Activated CD4-positive, alpha-beta T cell treated with anti-CD3 and anti-CD28 coated beads for 36 hours (primary cell): Measurements from ENCODE around the gene IGSF11. TPM values are rescaled to one million over a fixed set of nuclear protein-coding genes. Genes with fewer than 3 reads are reported as not detected.

Source experiments
- ATAC-seq: fragments of 200-7000 bp; cut with Tn5 transposase; one replicate; pipeline ENCODE4 v1.10.0; 2021; ENCODE audit warnings: mild to moderate bottlenecking, moderate library complexity
- CTCF ChIA-PET: fragments of 350-600 bp; sonication (Branson Sonifier 250); formaldehyde crosslinking; loops from one replicate; lab custom pipeline; 2021; ENCODE audit warnings: antibody characterized with exemption; lab: Charles Lee
- POLR2A ChIA-PET: fragments of 350-600 bp; sonication (Branson Sonifier 250); formaldehyde crosslinking; loops from one replicate; lab custom pipeline; 2021; ENCODE audit warnings: antibody characterized with exemption, inconsistent platforms; lab: Charles Lee
- DNase-seq: peaks from one replicate; pipeline ENCODE4 v3.0.0-alpha.2; 2020
- H3K27ac Mint-ChIP-seq: one replicate; pipeline ENCODE4 v1.8.0; 2021; ENCODE audit warnings: mixed read lengths
- H3K27me3 Mint-ChIP-seq: one replicate; pipeline ENCODE4 v1.8.0; 2021; ENCODE audit warnings: mixed read lengths
- H3K36me3 Mint-ChIP-seq: one replicate; pipeline ENCODE4 v1.8.0; 2021; ENCODE audit warnings: low read depth, mixed read lengths
- H3K4me1 Mint-ChIP-seq: one replicate; pipeline ENCODE4 v1.8.0; 2021; ENCODE audit warnings: mixed read lengths
- H3K4me3 Mint-ChIP-seq: one replicate; pipeline ENCODE4 v1.8.0; 2021; ENCODE audit warnings: mild to moderate bottlenecking, moderate library complexity, mixed read lengths
- H3K9me3 Mint-ChIP-seq: one replicate; pipeline ENCODE4 v1.8.0; 2021; ENCODE audit warnings: low read depth, mixed read lengths
- intact Hi-C, 2 experiments: fragments of 100-400 bp; cut with DNase I in 1 of 2; cut with micrococcal nuclease in 1 of 2; formaldehyde crosslinking; loops; one replicate each; pipeline versions ENCODE4 v1.14.2 to v1.15.1; 2022 to 2024; cut with DNase I, micrococcal nuclease
- total RNA-seq, 2 experiments: library from RNA; stranded (reverse); gene quantifications; one replicate each; pipeline ENCODE4 v1.2.3, GENCODE V29; 2021

The IGSF11 gene
- total RNA-seq, 2 experiments from 2014 or later: 0.09 to 0.23 TPM

DNA sequence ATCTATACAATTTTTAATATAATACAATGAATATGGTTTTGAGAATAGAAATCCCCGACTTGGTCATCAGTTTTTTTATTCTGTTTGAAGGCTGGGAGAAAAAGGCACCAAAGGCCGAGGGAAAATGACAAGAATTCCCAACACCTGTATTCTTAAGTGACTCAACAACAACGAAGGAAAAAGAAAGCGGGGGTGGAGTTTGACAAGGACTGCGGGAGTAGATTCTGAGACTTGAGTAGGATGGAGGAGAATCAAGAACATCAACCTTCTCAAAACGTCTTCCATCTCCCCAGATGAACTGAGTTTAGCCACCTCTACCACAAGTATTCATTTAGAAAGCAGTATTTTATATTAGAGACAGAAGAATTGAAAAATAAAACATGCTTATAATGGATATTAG is 107.2 kb downstream of the IGSF11 start:
- no peak overlapping the region for H3K4me3 Mint-ChIP-seq
- no peak overlapping the region for H3K27ac Mint-ChIP-seq
- H3K27me3 Mint-ChIP-seq: no peaks in the 10 kb centered on the region
- H3K4me1 Mint-ChIP-seq: no peaks in the 10 kb centered on the region
- ATAC-seq: no peak
- POLR2A ChIA-PET: no interaction called here
- no peaks in the 10 kb centered on the region for H3K9me3 Mint-ChIP-seq
- CTCF ChIA-PET: no interaction called here
- no peaks in the 10 kb centered on the region for H3K36me3 Mint-ChIP-seq
- no peak for DNase-seq
- intact Hi-C loops: no loop called here

DNA sequence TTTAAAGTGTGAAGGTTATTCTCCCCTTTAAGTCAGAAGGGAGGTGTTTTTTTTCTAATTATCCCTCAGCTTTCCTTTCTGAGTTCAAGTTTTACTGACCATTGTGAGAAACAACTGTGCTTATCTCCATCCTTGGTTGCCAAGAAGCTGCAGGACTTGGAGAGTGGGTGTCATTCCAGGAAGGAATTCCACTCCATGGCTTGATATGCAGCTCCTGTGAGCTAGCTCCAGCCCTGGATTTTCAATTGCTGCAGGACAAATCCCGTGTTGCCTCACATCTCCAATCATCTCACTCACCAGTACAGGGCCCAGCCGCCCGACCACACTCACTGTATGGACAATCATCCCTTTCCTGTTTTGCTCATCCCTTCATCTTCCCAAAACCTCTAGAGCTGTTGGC is 122.5 kb downstream of the IGSF11 start:
- Mint-ChIP-seq H3K4me1 (no peaks in the 10 kb centered on the region), H3K27me3 (no peaks in the 10 kb centered on the region), H3K9me3 (no peaks in the 10 kb centered on the region), H3K27ac (no peak overlapping the region), H3K36me3 (no peaks in the 10 kb centered on the region), H3K4me3 (no peak overlapping the region)
- ChIA-PET CTCF (interaction anchor here (0.6 to 1.2 kb wide), 3 partner anchors 28 to 265 kb away, joined by 3 to 4 read pairs (median 3); no protein-coding TSS in a partner anchor), POLR2A (interaction anchor here (0.6 kb wide), 1 partner anchor 11 kb away, joined by 3 read pairs; no protein-coding TSS in a partner anchor)
- no peak for ATAC-seq
- no peak for DNase-seq
- intact Hi-C loops: no loop called here

- POLR2A ChIA-PET: no interaction called here
- CTCF ChIA-PET: interaction anchor here (0.6 to 3.1 kb wide), 3 partner anchors 23 to 28 kb away, joined by 3 to 8 read pairs (median 3); no protein-coding TSS in a partner anchor
- no peaks in the 10 kb centered on the region for H3K9me3 Mint-ChIP-seq
Observed at GRCh38 chr3:118910332-118910731, 124.3 kb downstream of the IGSF11 start.

DNA sequence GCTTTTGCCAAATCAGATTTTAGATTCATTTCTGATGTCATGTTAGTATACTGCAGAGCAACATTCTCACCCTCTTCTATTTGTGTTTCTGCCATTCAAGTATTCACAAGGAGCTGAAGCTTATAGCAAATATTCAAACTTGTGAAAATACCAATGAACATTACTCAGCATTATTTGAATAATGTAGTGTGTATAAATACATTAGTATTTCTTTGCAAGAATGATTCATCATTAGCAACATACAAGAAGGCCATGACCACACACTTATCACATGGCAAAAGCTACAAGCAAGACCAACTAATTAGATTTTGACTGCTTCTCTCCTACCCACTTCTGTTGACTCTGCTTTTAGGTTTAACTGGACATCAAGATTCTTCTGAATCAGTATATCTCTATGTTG is 124.9 kb downstream of the IGSF11 start:
- Mint-ChIP-seq H3K36me3 (no peaks in the 10 kb centered on the region), H3K4me3 (no peak overlapping the region), H3K4me1 (no peaks in the 10 kb centered on the region), H3K9me3 (no peaks in the 10 kb centered on the region), H3K27me3 (no peaks in the 10 kb centered on the region), H3K27ac (no peak overlapping the region)
- DNase-seq: no peak
- intact Hi-C loops: no loop called here
- ATAC-seq: no peak
- POLR2A ChIA-PET: no interaction called here
- CTCF ChIA-PET: interaction anchor here (1.0 to 3.1 kb wide), 4 partner anchors 23 to 188 kb away, joined by 3 to 8 read pairs (median 3); no protein-coding TSS in a partner anchor

More at GRCh38 chr3:118910332-118910731, 124.3 kb downstream of the IGSF11 start:
- no peak overlapping the region for H3K4me3 Mint-ChIP-seq
- H3K27ac Mint-ChIP-seq: no peak overlapping the region
- no peaks in the 10 kb centered on the region for H3K4me1 Mint-ChIP-seq
- no peaks in the 10 kb centered on the region for H3K36me3 Mint-ChIP-seq
- no peaks in the 10 kb centered on the region for H3K27me3 Mint-ChIP-seq
- ATAC-seq (no peak), DNase-seq (no peak)
- intact Hi-C loops: no loop called here

DNA sequence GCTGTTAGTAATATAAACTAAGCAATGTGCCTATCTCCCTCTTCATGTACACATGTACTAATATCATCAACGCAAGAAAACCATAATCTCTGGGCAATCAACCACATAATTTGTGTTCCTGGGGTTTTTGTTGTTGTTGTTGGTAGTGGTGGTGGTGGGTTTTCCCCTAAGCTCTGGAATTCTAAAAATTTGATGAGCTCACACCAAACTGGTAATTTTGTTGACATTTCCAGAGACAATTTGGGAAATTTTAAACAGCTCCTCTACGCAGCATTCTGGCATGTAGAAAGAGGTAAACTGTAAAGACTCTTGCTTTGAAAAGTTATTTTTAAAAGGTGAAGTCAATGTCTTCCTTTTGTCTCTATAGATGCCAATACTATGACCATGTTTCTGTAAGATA is 126.7 kb downstream of the IGSF11 start:
- no peaks in the 10 kb centered on the region for H3K4me1 Mint-ChIP-seq
- no peaks in the 10 kb centered on the region for H3K9me3 Mint-ChIP-seq
- DNase-seq (no peak), ATAC-seq (no peak)
- no peaks in the 10 kb centered on the region for H3K27me3 Mint-ChIP-seq
- H3K36me3 Mint-ChIP-seq: no peaks in the 10 kb centered on the region
- H3K27ac Mint-ChIP-seq: no peak overlapping the region
- intact Hi-C loops: no loop called here
- no peak overlapping the region for H3K4me3 Mint-ChIP-seq
- ChIA-PET POLR2A (no interaction called here), CTCF (interaction anchor here (0.7 to 3.1 kb wide), 5 partner anchors 23 to 333 kb away, joined by 3 to 8 read pairs (median 3); no protein-coding TSS in a partner anchor)

- intact Hi-C loops: no loop called here
- ChIA-PET CTCF (interaction anchor here (0.7 kb wide), 1 partner anchor 38 kb away, joined by 3 read pairs; no protein-coding TSS in a partner anchor), POLR2A (no interaction called here)
- peaks cover 5% of the 10 kb centered on the region for H3K4me1 Mint-ChIP-seq
- no peaks in the 10 kb centered on the region for H3K36me3 Mint-ChIP-seq
- ATAC-seq (no peak), DNase-seq (no peak)
- H3K4me3 Mint-ChIP-seq: no peak overlapping the region
- H3K27me3 Mint-ChIP-seq: peaks cover 4% of the 10 kb centered on the region
- no peak overlapping the region for H3K27ac Mint-ChIP-seq
- H3K9me3 Mint-ChIP-seq: no peaks in the 10 kb centered on the region
Observed at GRCh38 chr3:118900737-118901525, 133.7 kb downstream of the IGSF11 start.

- ChIA-PET POLR2A (no interaction called here), CTCF (interaction anchor here (1.1 to 1.3 kb wide), 2 partner anchors 34 to 145 kb away, joined by 3 read pairs; partner anchors contain the start of gene IGSF11)
- Mint-ChIP-seq H3K4me3 (no peak overlapping the region), H3K27ac (no peak overlapping the region), H3K4me1 (peaks cover 2% of the 10 kb centered on the region), H3K36me3 (no peaks in the 10 kb centered on the region), H3K9me3 (no peaks in the 10 kb centered on the region), H3K27me3 (peaks cover 6% of the 10 kb centered on the region)
- DNase-seq: no peak
- intact Hi-C loops: no loop called here
- no peak for ATAC-seq
Observed at GRCh38 chr3:118890206-118890605, 144.4 kb downstream of the IGSF11 start.

DNA sequence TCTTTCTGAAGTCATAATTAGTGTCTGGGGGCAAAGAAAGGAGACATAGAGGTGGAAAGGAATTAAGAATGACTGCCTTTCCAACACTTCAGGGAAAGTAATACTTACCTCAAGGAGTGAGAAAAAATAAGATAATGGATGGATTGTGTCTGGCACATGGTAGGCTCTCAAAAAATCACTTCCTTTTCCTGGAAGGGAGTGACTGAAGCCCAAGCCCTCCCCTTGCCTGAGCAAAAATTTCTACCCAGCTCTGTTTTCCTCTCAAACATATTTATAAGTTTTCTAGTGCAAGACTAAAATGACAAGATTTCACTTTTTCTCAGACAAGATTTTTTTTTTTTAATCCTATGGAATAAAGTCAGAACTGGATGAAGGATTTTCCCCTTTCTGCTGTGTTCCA is 145.0 kb downstream of the IGSF11 start:
- intact Hi-C loops: loop anchor here in 1 of 2 experiments (10.0 kb wide), 1 partner anchor 795 kb away; no protein-coding TSS in a partner anchor
- Mint-ChIP-seq H3K9me3 (no peaks in the 10 kb centered on the region), H3K4me3 (no peak overlapping the region), H3K27ac (no peak overlapping the region), H3K27me3 (peaks cover 6% of the 10 kb centered on the region), H3K4me1 (peaks cover 4% of the 10 kb centered on the region), H3K36me3 (no peaks in the 10 kb centered on the region)
- DNase-seq (no peak), ATAC-seq (no peak)
- CTCF ChIA-PET: interaction anchor here (1.3 kb wide), 1 partner anchor 145 kb away, joined by 3 read pairs; the partner anchor contains the start of gene IGSF11
- POLR2A ChIA-PET: no interaction called here

DNA sequence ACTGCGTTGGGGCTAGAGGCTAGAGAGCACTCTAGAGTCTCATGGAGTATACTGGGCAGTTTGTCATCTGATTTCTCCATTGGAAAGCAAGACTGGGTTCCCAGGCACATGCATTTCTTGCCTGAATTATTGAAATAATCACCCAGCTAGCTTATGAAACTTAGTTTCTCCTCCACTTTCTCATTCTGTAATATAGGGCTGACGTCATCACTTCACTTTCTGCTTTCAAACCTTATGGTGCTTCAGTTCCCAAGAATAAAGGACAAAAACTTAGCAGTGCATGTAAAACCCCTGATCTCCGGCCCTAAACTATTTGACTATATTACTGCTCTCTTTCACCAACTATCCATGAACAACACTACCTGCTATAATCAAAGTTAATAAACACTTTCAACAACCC is 147.9 kb downstream of the IGSF11 start:
- DNase-seq (no peak), ATAC-seq (no peak)
- Mint-ChIP-seq H3K4me1 (peaks cover 3% of the 10 kb centered on the region), H3K36me3 (no peaks in the 10 kb centered on the region), H3K9me3 (no peaks in the 10 kb centered on the region), H3K4me3 (no peak overlapping the region), H3K27ac (no peak overlapping the region), H3K27me3 (peaks cover 11% of the 10 kb centered on the region)
- ChIA-PET CTCF (interaction anchor here (1.7 to 12.4 kb wide), 3 partner anchors 85 to 208 kb away, joined by 3 to 331 read pairs (median 240); partner anchors contain the start of gene IGSF11), POLR2A (no interaction called here)
- intact Hi-C loops: loop anchor here in 1 of 2 experiments (10.0 kb wide), 1 partner anchor 798 kb away; no protein-coding TSS in a partner anchor

- no peaks in the 10 kb centered on the region for H3K9me3 Mint-ChIP-seq
- ChIA-PET CTCF (interaction anchor here (0.6 to 12.4 kb wide), 48 partner anchors 8 to 921 kb away, joined by 3 to 331 read pairs (median 4); partner anchors contain the start of genes B4GALT4 and IGSF11), POLR2A (interaction anchor here (0.9 kb wide), 1 partner anchor 150 kb away, joined by 6 read pairs; the partner anchor contains the start of gene IGSF11)
- no peaks in the 10 kb centered on the region for H3K36me3 Mint-ChIP-seq
- H3K4me3 Mint-ChIP-seq: no peak overlapping the region
- intact Hi-C loops: loop anchor here (1.0 to 10.0 kb wide), 4 partner anchors 468 to 800 kb away; partner anchors contain the start of gene CD80 (in 1 of the 2)
- H3K27ac Mint-ChIP-seq: no peak overlapping the region
- H3K4me1 Mint-ChIP-seq: peaks cover 3% of the 10 kb centered on the region
- H3K27me3 Mint-ChIP-seq: peaks cover 17% of the 10 kb centered on the region
- DNase-seq (peak; percentile 89), ATAC-seq (peak; percentile 89)
Observed at GRCh38 chr3:118884748-118885206, 149.9 kb downstream of the IGSF11 start.

GRCh38 chr3:118882353-118882947 is 152.2 kb downstream of the IGSF11 start:
- ChIA-PET POLR2A (no interaction called here), CTCF (interaction anchor here (0.6 to 12.4 kb wide), 33 partner anchors 7 to 534 kb away, joined by 3 to 331 read pairs (median 4); partner anchors contain the start of genes B4GALT4 and IGSF11)
- Mint-ChIP-seq H3K4me3 (peak overlapping the region; percentile 4), H3K27me3 (peaks cover 15% of the 10 kb centered on the region), H3K27ac (no peak overlapping the region), H3K9me3 (no peaks in the 10 kb centered on the region), H3K4me1 (peaks cover 3% of the 10 kb centered on the region), H3K36me3 (no peaks in the 10 kb centered on the region)
- intact Hi-C loops: loop anchor here (1.0 to 10.0 kb wide), 7 partner anchors 152 to 802 kb away; partner anchors contain the start of genes IGSF11 (in 2 of the 2) and CD80 (in 1 of the 2)
- DNase-seq (peak; percentile 81), ATAC-seq (peak; percentile 72)
